ENCODE results near the gene KRT15. TPM values are rescaled to one million over a fixed set of nuclear protein-coding genes. Genes with fewer than 3 reads are reported as not detected.

Gene KRT15
- total and polyA plus RNA-seq, 9 of the 15 experiments (the other 6 are each of a cell fraction or from before 2014, with no cell fraction given): 0.28 to 4.4 (median 0.56) TPM

GRCh38 chr17:41530062-41531048, 11.7 kb upstream of the KRT15 start (continued):
- TF ChIP-seq FOXM1 (IDR thresholded peaks at IDR 0.05; ENCODE audit: low read depth): no peak
- TF ChIP-seq FOXM1 (CRISPR knock-in tag; IDR thresholded peaks at IDR 0.05; ENCODE audit: low read depth): no peak
- TF ChIP-seq SPI1 (IDR thresholded peaks at IDR 0.05; ENCODE audit: borderline replicate concordance, low read depth, low read length): no peak
- TF ChIP-seq ZBTB9 (CRISPR knock-in tag; IDR thresholded peaks at IDR 0.05): no peak
- TF ChIP-seq CAMTA2 (CRISPR knock-in tag; conservative IDR thresholded peaks at IDR 0.05): no peak
- TF ChIP-seq TEAD4 (IDR thresholded peaks at IDR 0.05; ENCODE audit: low read length): peak; percentile 66; the same call in 1 of the 2 replicates
- TF ChIP-seq TEAD4 (CRISPR knock-in tag; IDR thresholded peaks at IDR 0.05; ENCODE audit: borderline replicate concordance): no peak
- peak; percentile 39; the same call in 1 of the 2 replicates for TF ChIP-seq MAFF (IDR thresholded peaks at IDR 0.05; ENCODE audit: low read length)
- peak in 1 of 2 experiments; percentile 85; a peak in 2 of 4 replicates for TF ChIP-seq TBL1XR1 (IDR thresholded peaks at IDR 0.05; ENCODE audit: low read length in 2 of 2)
- TF ChIP-seq KDM1A (IDR thresholded peaks at IDR 0.05): peak; percentile 52 to 80; a peak in 2 of 4 replicates
- TF ChIP-seq XRCC5 (IDR thresholded peaks at IDR 0.05; ENCODE audit: low read depth, low read length): peak; percentile 61
- TF ChIP-seq SAFB2 (IDR thresholded peaks at IDR 0.05; ENCODE audit: borderline replicate concordance, low read depth, low read length, severe bottlenecking): no peak
- no peak for TF ChIP-seq SIN3A (IDR thresholded peaks at IDR 0.05; ENCODE audit: borderline replicate concordance in 2 of 2, control insufficient read depth in 1 of 2, low read depth in 2 of 2, low read length in 2 of 2)
- no peak for TF ChIP-seq ARHGAP35 (IDR thresholded peaks at IDR 0.05; ENCODE audit: partially characterized antibody)
- no peak for TF ChIP-seq CBX3 (IDR thresholded peaks at IDR 0.05; ENCODE audit: borderline replicate concordance in 1 of 2, low read length in 2 of 2)
- TF ChIP-seq ARID3B (CRISPR knock-in tag; IDR thresholded peaks at IDR 0.05; ENCODE audit: borderline replicate concordance): no peak
- no peak for TF ChIP-seq GTF3C2 (IDR thresholded peaks at IDR 0.05; ENCODE audit: borderline replicate concordance, extremely low read depth, insufficient read length)
- TF ChIP-seq ZNF121 (CRISPR knock-in tag; conservative IDR thresholded peaks at IDR 0.05): no peak
- TF ChIP-seq BCOR (IDR thresholded peaks at IDR 0.05): peak; percentile 82; the same call in 1 of the 2 replicates
- no peak for TF ChIP-seq ZNF239 (CRISPR knock-in tag; IDR thresholded peaks at IDR 0.05)
- no peak for TF ChIP-seq TFAM (CRISPR knock-in tag; conservative IDR thresholded peaks at IDR 0.05)
- TF ChIP-seq HCFC1 (IDR thresholded peaks at IDR 0.05; ENCODE audit: low read depth, low read length): no peak
